GM21528 (cell line): Measurements from ENCODE around the gene ARHGDIB.

Experiments
- ATAC-seq: cut with Tn5 transposase; IDR thresholded peaks from one replicate; pipeline ENCODE4 v1.9.1; 2021; ENCODE audit warnings: mild to moderate bottlenecking, moderate library complexity; ENCODE audit not compliant: unreplicated experiment, low FRiP score

The ARHGDIB gene

DNA sequence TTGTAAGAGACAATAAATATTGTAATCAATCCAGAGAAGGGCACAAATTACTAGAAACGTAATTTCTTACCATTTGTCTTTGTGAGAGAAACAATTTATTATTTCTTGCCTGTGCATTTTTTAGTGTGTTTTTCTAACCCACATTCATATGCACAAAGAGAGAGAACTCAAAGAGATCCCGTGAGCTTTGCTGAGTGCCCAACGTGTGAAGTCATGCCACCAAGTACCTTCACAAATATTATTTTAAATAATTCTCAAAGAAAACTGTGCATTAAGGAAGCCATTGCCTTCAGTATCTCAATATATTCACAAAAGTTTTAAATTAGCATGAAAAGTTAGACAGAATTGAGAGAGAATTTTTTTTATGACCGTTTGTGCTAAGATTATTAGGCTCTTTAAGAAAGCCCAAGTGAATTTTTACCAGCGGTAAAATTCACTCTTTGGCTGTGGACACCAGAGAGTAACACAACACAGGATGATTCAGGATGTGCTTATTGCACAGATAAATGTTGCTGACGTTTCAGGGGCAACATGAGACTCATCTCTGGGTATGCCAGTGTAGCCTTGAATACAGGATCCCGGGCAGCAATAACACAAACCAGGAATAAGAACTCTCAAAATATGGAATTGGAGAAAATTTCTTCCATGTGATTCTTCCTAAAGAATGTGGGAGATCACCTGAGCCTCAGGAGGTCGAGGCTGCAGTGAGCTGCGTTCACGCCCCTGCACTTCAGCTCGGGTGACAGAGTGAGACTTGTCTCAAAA lies 2.9 kb downstream of the ARHGDIB start:
- no peak for ATAC-seq

DNA sequence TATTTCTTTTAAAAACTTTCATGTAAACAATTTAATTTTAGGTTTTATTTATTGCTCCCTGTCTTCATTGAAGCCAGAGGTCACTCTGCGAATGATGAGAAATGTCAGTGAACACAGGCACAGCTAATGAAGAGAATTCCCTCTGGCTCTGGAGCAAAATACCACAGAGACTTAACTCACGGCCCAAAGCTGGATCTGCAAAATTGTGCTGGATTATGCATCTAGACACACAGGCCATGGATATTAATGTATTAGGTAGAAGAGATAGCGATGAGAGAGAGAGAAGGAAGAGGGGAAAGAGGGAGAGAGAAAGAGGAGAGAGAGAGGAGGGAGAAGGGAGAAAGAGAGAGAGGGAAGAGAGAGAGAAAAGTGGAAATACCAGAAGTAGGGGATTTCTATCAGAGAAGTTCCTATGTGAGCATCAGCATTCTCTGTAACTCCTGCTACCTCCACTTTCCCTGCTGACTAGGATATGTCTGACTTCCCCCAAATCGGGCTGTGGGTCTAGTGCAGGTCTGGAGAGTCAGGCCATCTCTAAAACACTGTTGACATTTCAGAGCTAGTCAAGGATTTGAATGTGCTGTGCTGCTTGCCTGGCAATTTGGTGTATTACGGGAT lies 3.7 kb downstream of the ARHGDIB start:
- no peak for ATAC-seq

DNA sequence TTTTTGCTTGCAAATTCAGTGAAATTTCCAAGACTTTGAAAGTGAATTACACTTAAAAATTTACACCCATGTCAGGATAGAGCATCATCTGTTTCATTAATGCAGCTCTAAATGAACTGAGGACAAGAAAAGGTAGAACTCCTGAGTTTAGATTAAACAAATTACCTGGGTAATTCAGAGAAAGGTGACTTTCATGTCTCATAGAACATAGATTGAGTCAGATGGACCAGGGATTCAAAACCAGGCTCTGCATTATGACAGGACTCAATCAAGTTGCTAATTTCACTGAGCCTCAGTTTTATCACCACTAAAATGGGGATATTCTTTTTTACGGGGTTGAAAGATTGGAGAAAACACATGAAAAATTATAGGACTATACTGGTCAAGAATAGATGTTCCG lies 4.5 kb downstream of the ARHGDIB start:
- ATAC-seq: no peak

DNA sequence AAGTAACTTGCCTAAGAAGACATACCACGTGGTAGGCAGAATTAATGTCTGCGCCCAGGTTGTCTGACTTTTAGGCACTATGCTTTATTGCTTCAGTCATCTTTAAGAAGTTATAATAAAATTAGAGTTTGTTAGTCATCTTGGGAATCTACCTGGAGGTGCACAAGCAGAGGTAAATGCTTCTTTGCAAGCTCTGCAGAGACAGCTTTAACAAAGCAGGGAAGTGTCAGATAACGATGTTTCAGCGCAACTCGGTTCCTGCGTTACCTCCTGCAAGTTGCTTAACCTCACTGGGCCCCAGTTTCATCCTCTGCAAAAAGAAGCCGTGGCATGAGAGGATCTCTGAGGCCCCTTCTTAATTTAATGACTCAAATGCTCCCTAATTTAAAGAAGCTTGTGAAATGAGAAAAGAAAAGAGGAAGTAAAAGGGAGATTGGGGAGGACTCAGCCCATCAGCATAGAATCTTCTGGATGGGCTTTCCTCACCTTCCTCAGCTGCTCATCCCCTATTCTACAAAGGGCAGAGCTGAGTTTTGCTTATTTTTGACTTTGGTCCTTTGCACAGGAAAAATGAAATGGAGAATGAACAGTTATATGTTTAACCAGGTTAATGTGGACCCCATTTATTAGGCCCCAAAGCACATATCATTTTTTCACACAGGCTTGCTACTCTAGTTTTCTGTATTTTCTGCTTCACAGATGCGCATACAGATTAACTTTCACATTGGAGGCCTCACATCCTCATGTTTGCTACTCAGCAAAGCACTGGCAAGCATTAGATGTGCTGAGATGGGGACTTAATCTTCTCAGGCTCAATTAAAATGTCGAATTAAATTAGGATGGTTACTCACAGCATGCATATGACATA lies 5.1 kb downstream of the ARHGDIB start:
- ATAC-seq: peak; percentile 45

DNA sequence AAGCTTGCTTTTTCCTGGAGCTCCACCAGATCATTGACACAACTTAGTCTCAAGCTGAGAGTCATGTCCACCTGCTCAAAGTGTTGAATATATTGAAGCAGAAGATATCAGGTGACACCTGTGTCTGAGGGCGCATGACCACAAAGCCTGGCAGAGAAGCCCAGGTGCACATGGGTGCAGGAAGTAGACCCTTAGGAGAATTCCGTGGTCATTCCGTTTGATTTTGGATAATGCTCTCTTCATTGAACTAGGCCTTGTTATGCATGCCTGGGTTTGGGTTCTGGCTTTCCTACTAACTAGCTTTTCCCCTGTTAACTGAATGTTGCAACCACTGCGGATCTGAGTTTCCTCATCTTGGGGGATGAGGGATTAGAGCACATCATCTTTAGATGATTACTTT lies 7.1 kb downstream of the ARHGDIB start:
- no peak for ATAC-seq

DNA sequence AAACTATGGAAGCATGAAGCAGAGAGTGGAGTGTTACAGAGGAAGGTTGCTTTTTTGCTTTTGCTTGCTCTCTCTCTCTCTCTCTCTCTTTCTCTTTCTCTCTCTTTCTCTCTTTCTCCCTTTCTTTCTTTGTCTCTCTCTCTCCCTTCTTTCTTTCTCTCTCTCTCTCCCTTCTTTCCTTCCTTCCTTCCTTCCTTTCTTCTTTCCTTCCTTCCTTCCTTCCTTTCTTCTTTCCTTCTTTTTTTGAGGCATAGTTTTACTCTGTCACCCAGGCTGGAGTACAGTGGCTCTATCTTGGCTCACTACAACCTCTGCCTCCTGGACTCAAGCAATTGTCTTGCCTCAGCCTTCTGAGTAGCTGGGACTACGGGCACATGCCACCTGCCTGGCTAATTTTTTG lies 7.6 kb downstream of the ARHGDIB start:
- no peak for ATAC-seq

DNA sequence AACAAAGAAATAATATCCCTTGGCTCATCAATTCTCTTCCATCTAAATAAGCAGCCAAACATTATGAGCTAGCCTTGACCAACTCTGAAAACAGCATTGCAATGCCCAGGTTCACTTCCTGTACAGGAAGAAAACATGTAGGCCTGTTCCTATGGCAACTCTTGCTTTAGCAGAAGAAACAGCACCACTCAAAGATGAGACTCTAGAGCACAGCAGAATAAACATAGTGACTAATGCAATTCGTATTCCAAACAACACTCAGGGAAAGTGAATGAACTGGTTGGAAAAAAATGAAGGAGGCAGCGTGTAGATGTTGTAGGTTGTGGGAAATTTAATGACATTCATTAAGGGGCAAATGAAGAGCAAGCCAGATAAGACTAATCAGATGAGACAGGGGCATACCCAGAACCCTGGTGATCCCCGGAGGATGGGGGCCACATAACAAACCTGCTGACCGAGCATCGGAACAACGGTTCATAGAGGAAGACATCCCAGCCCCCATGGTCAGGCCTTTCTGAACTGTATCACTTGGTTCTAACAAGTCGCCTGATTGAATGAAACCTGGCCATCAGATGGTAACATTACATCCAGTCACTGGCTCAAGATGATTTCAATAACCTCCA lies 9.0 kb downstream of the ARHGDIB start:
- peak; percentile 53 for ATAC-seq

DNA sequence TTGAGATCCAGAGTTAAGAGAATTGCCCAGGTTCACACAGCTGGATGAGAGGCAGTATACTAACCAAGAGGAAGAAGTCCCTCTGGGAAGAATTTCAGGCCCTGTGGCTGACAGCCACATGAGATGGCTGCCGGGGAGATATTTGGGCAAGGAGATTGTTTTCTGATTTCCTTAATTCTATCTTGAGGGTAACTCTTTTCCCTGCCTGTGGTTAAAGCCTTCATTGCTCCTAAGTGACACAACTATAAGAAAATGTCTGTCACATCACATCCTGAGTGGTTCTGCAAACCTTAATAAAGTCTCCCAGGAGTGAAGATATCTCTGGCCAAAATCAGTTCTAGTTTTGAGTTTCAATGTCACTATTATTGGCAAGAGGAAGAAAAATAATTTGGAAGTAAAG lies 9.6 kb downstream of the ARHGDIB start:
- no peak for ATAC-seq

DNA sequence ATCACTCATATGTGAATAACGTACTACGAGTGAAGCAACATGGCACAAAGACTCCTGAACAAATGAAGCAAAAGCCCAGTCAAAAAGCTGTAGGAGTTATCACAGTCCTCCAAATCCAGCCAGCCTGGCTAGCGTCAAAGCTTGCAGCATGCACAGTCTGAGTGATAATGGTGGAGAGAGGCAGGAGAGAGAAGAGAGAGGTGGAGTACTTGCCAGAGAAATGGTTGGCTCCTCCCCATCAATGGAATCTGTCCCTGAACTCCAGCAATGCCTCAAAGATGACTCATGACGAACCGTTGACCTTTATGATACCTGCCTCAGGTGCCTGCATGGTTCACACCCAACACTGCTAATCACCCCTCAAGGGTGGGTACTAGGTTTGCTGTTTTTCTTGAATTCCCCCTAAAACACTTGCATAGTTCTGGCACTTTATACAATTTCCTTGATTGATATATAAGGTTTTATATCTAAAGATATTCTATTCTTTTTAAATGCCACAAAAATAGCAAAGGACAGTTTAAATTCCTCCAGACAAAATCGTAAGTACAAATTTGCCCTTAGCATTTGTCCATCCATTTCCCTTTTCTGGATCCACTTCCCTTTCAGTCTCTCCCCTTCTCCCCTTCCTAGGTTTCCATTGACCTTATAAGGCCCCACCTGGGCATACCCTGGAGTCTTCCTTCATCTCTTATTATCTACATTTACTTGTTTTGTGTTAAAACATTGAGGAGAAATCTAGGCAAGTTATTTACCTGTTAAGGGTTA lies 10.2 kb downstream of the ARHGDIB start:
- no peak for ATAC-seq

DNA sequence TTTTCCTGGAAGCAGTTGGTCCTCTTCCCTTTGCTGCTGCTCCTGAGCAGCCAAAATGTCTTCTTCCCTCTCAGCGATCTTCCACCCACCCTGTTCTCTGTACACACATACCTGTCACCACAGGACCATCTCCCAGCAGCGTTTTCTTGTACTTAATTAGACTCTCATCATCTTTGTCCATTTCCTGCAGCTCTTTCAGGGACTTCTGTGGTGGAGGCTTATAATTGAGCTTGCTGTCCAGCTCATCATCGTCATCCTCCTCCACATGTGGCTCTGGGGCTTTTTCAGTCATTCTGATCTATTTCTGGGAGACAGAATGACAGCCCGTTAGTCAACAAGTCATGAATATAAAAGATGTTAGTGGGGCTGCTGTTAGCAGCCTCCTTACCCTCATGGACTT lies 11.0 kb downstream of the ARHGDIB start:
- ATAC-seq: no peak

DNA sequence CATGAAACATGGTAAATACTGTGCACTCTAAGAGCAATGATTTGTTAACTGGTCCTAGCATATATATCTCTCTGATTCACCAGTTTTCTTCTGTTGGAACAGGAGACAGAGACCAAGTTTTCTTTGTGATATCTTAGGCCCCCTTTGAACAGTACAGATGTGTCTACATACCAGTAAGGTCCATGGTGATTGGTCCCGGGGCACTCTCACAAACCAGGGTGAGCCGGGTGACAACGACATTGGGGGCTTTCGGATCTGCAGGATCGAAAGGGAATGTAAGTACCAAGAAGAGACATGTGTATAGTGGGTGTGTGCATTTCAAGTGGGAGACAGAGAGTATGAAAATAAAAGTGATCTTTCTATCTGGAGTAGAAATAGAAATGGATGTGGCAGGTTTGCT lies 11.8 kb downstream of the ARHGDIB start:
- no peak for ATAC-seq

DNA sequence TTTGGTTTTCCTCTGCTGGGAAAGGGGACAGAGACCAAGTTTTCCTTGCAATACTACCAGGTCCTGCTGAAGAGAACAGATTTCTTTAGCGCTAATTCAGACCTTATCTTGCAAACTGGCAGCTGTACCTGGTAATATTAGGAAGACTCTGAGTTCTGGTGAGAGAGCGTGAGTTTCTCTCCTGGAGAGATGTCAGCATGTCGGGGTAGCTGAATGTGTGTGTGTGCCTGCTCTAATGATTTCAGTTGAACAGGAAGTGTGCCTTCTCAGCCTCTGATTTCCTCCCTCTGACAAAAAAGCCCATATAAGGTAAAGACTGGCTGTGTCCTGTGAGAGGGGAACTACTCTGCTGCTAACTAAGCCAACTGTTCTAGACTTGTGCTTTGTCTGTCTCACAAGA lies 12.7 kb downstream of the ARHGDIB start:
- peak; percentile 94 for ATAC-seq

DNA sequence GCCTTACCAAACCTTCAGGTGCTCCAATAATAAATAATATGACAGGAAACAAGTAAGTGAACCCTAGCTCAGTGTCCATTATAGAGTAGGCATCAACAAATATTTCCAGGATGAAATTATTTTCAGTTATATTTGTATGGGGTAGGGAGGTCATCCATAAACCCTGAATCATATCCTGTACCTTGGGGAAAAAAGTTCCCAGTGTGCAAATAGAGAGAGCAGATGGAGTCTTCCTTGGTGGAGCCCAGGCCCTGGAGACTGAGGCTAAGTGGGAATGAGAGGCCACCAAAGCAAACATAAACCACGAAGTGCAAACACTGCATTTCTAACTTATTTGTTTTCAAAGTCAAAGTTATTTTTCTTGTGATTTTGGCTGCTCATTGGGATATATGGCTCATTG lies 14.5 kb downstream of the ARHGDIB start:
- no peak for ATAC-seq

DNA sequence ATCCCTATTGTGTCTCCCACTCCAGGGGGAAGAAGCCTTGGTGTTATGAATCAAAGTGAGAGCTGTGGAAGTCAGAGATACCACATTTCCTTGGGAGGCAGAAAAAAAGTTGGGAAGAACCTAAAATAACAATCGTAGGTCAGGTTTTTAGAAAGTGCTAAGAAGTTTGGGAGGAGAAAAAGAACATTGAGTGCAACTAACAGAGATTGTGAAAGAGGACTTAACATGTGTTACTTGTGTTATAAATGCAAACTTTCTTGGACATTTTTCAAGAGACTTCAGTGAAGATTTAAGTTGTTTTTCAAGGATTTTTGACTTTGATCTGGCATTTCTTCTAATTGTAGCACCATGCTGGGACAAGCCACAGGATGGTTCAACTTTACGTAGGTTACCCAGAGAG lies 15.2 kb downstream of the ARHGDIB start:
- ATAC-seq: no peak

DNA sequence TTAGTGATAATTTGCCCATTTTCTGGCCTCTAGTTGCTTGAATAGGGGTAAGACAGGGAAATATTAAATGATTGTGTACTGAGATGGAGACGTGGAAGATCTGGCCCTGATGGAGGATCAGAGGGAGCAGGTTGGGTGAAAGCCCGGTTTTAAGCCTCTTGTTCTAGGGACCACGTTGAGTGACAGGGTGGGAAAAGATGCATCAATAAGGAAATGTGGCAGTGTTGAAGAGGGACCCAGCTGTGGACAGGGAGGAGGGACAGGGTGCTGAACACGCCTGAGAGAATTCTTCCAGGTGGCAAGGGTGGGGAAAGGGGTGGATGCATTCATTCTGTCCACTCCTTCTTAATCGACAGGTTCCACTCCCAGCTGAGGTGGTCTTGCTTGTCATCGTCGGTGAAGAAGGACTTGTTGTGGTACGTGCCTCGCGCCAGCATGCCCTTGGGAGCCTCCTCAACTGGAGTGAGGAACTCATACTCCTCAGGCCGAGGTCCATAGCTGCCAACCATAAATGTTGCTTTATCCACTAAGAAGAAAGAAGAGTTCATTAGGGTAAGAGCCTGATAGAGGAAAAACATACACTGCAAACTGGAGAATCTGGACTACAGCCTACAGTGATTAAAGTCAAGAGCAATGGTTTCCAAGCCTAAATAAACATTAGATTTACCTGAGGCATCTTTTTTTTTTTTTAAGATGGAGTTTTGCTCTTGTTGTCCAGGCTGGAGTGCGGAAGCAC lies 19.0 kb downstream of the ARHGDIB start:
- ATAC-seq: no peak

DNA sequence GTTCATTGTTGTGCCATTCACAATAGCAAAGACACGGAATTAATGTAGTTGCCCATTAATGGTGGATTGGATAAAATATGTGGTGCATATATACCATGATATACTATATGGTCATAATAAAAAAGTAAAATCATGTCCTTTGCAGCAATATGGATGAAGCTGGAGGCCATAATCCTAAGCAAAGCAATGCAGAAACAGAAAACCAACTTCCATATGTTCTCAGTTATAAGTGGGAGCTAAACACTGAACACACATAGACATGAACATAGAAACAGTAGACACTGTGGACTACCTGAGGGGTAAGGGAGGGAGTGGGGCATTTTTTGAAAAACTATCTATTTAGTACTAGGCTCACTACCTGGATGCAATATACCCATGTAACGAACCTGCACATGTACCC lies 20.0 kb downstream of the ARHGDIB start:
- ATAC-seq: no peak

DNA sequence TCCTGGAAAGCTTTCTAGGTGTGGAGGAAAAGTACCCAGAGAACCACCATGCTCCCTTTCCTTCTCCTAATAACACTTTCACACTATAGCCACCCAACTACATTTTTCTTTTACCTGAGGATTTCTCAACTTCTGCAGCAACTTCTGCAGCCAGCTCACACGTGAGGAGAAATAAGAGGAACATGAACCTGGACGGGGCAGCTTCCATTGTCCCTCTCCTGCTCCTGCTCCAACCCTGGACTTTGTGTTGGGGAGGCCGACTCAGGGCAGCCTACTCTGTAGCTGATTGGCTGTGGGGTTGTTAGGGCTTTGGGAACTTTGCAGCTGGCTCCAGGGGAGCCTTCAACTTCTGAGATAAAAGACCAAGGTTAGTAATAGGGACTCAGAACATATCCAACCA lies 23.1 kb downstream of the ARHGDIB start, which contains the start of gene ERP27:
Gene ERP27, minus strand, starts transcription at position 237 of the 400 bp plus-strand sequence. Its CDS starts 29 bp downstream, at position 208.
- ATAC-seq: no peak

DNA sequence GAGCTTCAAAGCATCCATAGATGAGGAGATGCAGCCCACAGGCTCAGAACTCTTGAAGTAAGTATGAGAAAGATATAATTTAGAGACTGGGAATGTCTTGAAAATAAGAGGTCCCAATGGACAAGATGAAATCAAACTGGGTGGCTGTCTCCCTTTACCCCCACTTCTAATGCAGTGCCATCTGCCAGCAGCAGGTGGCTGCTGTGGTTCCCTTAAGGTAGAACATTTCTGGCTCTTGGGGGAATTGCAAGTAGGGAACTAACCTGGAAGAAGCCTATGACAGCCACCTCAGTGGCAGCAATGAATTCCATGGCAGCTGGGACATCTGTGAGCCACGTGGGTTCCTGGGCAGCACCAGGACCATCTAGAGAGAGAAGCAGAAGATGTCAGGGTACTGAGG lies 23.7 kb downstream of the ARHGDIB start:
- no peak for ATAC-seq

DNA sequence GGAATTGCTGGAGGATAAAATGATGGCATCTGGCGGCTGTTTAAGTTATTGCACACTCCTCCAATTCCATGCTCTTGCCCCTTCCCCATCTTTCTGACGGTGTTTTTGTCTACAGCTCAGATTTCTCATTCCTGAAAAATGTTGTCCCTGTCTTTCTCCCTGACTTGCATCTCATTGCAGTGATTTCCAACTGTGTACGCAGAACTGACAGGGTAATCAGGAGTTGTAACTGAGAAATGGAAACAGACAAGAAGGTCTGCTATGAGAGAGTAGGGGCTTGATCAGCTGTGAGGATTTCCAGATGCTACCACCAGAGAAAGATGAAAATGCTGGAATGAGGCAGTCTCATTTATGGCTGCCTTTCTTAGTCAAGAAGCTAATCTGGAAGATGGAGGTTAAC lies 24.4 kb downstream of the ARHGDIB start:
- no peak for ATAC-seq
